CD4-positive, alpha-beta T cell treated with Interleukin-1 beta for 1 hour (primary cell): Measurements from ENCODE around the gene OR10G8.

Experiments
- DNase-seq, 2 donors: peaks; one replicate each; pipeline ENCODE4 v3.0.0-alpha.2; 2020 to 2022

Gene OR10G8

DNA sequence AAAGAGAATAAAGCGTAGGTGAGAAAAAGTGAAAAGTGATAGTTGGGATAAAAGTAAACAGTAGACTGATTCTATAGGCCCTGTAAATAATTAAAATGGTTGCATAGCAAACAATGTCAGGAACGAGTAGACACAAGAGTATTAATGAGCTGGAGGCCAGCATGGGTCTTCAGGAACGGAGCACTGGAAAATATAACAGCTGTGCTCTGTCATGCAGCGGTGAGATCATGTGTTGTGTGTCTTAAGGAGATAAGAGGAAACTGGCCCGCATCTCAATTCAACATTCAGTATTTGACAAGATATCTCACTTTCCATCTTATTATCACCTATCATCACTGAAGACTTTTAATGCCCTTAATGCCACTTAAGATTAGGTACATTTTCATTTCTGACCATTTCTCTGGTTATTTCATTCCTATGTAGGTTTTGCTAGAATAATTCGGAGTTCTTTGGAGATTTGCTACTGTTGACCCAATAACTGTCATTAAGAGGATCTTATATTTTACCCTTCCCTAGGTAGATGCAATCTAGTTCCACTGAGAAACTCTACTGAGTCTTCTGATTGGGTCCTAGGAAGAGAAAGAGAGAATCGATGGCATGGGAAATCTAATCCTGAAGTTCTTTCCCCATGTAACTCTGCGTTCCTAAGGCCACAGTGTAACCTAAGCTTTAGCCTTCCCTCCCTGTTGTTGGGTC, 53.2 kb downstream of the OR10G8 start:
- DNase-seq = no peak
